Measurements from ENCODE around the gene IFIH1.

The IFIH1 gene

DNA sequence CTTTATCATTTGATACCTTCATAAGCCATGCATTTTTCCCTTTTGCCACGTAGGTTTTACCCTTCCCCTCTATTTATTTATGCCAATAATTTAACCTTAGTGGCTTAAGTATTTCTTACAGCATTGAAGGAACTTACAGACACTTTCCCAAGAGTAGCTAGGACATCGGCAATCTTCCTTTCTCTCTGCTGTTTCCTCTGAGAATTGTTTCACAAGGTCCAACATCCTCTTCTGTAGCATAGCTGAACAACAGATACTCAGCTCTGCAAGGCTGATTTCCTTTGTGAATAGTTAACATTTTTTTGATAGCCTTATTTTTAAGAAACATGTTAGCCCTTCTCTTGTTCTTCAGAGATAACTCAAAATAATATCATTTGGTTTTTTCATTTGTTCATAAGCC is 24.4 kb upstream of the IFIH1 start:
- no peaks in the 10 kb centered on the region for H3K36me3 ChIP-seq
- no peak overlapping the region for H3K4me3 ChIP-seq (ENCODE audit: low read depth, low read length)
- H3K9me3 ChIP-seq (ENCODE audit: severe bottlenecking), result no peaks in the 10 kb centered on the region
- no peak for DNase-seq
- no peak for TF ChIP-seq CTCF (IDR thresholded peaks at IDR 0.05; ENCODE audit: low read depth, low read length)
- H3K27ac ChIP-seq, result no peak overlapping the region
- H3K27me3 ChIP-seq (ENCODE audit: insufficient read depth, low read depth, severe bottlenecking), result no peaks in the 10 kb centered on the region

- H3K9me3 ChIP-seq (ENCODE audit: severe bottlenecking), result no peaks in the 10 kb centered on the region
- no peaks in the 10 kb centered on the region for H3K27me3 ChIP-seq (ENCODE audit: insufficient read depth, low read depth, severe bottlenecking)
- no peak overlapping the region for H3K4me3 ChIP-seq (ENCODE audit: low read depth, low read length)
- DNase-seq, result no peak
- H3K27ac ChIP-seq, result no peak overlapping the region
- TF ChIP-seq CTCF (IDR thresholded peaks at IDR 0.05; ENCODE audit: low read depth, low read length), result no peak
- H3K36me3 ChIP-seq, result no peaks in the 10 kb centered on the region
These were observed 23.8 kb upstream of the IFIH1 start for GRCh38 chr2:162342321-162342720.

- DNase-seq, result no peak
- no peak for TF ChIP-seq CTCF (IDR thresholded peaks at IDR 0.05; ENCODE audit: low read depth, low read length)
- no peaks in the 10 kb centered on the region for H3K36me3 ChIP-seq
- no peaks in the 10 kb centered on the region for H3K27me3 ChIP-seq (ENCODE audit: insufficient read depth, low read depth, severe bottlenecking)
- H3K27ac ChIP-seq, result no peak overlapping the region
- H3K9me3 ChIP-seq (ENCODE audit: severe bottlenecking), result no peaks in the 10 kb centered on the region
- H3K4me3 ChIP-seq (ENCODE audit: low read depth, low read length), result no peak overlapping the region
These were observed 22.3 kb upstream of the IFIH1 start for GRCh38 chr2:162340822-162341221.

DNA sequence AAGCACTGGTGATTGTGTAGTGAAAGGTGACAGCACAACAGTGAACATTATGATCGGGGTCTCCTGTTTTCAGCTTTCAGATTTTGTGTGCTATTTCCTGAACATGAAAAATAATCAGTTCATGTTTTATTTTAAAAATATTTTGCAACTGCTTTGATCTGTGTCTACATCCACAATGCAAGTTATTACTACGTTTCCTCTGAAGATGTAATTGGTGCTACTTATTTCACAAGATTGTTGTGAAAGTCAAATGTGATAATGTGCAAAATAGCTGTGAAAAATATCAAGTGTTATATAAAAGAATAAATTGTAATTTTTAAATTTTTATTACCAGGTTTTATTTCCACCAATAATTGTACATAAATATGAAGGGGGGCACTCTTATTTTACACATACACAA is 19.4 kb upstream of the IFIH1 start:
- TF ChIP-seq CTCF (IDR thresholded peaks at IDR 0.05; ENCODE audit: low read depth, low read length), result no peak
- H3K36me3 ChIP-seq, result no peaks in the 10 kb centered on the region
- DNase-seq, result no peak
- H3K27ac ChIP-seq, result no peak overlapping the region
- no peaks in the 10 kb centered on the region for H3K27me3 ChIP-seq (ENCODE audit: insufficient read depth, low read depth, severe bottlenecking)
- H3K4me3 ChIP-seq (ENCODE audit: low read depth, low read length), result no peak overlapping the region
- no peaks in the 10 kb centered on the region for H3K9me3 ChIP-seq (ENCODE audit: severe bottlenecking)

DNA sequence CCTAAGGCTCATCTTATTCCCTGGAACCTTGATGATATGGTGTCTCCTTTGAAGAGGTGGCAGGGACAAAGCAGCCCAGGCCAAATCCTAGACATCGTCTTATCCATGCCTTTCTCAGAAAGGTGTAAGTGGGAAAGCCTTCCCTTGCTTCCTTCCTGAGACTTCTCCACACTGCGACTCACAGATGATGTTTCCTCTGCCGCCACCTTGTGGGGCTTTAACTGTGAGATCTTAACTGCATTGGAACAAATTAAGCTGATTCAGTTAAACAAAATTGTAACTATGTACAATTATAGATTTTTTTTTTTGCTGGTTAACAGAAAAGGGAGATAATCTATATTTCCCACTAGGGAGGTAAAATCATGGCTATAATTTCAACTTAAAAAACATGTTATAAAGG is 15.5 kb upstream of the IFIH1 start:
- no peak overlapping the region for H3K27ac ChIP-seq
- H3K9me3 ChIP-seq (ENCODE audit: severe bottlenecking), result no peaks in the 10 kb centered on the region
- no peak overlapping the region for H3K4me3 ChIP-seq (ENCODE audit: low read depth, low read length)
- peak; percentile 61 for TF ChIP-seq CTCF (IDR thresholded peaks at IDR 0.05; ENCODE audit: low read depth, low read length)
- no peaks in the 10 kb centered on the region for H3K27me3 ChIP-seq (ENCODE audit: insufficient read depth, low read depth, severe bottlenecking)
- DNase-seq, result peak; percentile 63
- H3K36me3 ChIP-seq, result no peaks in the 10 kb centered on the region

DNA sequence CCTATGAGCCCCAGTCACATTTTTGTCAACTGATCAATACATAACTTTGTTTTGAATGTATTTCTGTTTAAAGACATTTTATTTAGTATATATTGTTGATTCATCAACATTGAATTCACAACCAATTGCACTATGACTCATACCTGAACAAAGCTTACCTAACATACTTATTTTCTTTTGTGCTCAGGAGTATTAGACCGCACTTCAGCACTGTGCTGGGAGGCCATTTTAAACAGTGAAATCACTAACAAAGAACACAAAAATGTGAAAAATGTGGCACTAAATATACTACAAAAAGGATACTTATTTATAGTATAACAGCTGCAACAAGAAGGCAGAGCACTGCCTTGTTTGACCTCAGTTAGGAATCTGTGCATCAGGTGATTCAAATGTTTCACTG is 12.4 kb upstream of the IFIH1 start:
- H3K27ac ChIP-seq, result no peak overlapping the region
- TF ChIP-seq CTCF (IDR thresholded peaks at IDR 0.05; ENCODE audit: low read depth, low read length), result no peak
- H3K9me3 ChIP-seq (ENCODE audit: severe bottlenecking), result no peaks in the 10 kb centered on the region
- no peak for DNase-seq
- no peaks in the 10 kb centered on the region for H3K27me3 ChIP-seq (ENCODE audit: insufficient read depth, low read depth, severe bottlenecking)
- H3K36me3 ChIP-seq, result no peaks in the 10 kb centered on the region
- H3K4me3 ChIP-seq (ENCODE audit: low read depth, low read length), result no peak overlapping the region

Data from WERI-Rb-1 (cell line).